CMK (cell line): ENCODE data around the gene CDH22.

ENCODE experiments used
- DNase-seq: peaks from one replicate; pipeline ENCODE4 v3.0.0-alpha.2; 2010; ENCODE audit warnings: low read depth

The CDH22 gene

DNA sequence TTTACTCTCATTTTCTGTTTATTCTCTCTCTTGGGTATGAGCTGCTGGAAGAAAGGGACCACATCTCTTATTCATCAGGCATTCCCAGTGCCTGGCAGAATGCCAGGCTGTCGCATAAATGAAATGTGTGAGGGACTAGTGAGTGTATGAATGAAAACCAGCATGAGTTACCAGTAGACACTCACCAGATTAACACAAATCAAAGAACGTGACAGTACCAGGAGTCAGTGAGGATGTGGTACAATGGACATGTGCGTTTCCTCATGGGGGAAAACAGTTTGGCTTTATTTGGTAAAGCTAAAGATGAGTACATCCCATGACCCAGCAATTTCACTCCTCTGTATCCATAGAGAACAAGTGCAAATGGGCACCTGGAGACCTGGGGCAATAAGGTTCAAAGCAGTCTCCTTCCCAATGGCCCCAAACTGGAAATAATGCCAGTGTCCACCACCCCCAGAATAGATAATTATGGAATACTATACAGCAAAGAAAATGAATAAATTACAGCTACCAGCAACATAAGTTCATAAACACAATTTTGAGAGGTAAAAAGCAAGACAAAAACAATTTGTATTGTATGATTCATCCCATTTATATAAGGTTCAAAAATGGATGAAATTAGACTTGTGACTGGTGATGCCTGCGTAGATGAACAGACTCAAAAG lies 93.3 kb downstream of the CDH22 start:
- DNase-seq: no peak

DNA sequence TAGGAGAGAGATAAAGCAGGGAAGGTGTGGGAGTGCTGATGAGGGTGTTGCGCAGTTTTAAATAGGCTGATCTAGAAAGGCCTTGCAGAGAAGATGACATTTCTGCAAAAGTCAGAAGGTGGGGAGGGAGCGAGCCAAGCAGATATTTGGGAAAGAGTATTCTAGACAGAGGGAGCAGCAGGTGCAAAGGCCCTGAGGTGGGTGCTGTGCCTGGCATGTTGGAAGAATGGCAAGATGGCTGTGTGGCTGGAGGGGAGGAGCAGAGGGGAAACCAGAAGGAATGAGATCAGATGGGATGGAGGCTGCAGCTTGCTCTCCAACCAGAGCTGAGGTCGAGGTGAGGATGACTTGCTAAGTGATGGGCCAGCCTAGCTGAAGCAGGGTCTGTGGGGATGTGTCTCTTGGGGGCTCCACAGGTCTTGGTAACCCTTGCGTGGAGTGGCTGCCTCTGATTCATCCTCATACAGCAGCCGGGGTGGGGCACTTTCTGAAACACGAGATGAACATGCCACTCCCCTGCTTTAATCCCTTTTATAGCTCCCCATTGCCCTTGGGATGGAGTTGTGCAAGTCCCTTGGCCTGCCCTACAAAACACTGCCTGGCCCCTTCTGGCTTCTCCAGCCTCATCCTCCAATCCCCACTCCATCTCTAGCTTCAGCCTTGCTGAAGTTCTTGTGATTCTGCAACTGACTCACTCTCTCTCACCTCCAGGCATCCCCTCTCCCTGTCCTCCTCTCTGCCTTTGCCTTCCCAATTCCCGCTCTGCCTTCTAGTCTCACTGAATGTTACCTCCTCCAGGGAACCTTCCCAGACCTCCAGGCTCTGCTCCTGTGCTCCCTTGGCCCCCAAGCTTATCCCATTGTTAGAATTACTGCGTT lies 94.1 kb downstream of the CDH22 start:
- no peak for DNase-seq

DNA sequence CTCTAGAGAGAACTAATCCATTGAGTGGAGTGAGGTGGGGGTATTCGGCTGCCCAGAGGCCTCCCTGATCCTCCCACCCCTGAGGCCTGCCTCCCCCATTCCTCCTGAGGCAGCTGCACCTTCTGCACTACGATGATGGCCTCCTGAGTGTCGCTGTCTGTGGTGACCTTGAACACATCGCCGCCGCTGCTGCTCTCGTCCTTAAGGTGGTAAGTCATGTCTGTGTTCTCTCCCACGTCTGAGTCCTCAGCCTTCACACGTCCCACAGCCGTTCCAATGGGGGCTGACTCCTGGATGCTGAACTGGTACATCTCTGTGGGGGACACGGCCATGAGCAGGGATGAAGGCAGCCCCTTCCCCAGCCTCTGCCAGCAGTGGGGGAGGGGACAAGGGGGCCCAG lies 95.4 kb downstream of the CDH22 start:
- no peak for DNase-seq

DNA sequence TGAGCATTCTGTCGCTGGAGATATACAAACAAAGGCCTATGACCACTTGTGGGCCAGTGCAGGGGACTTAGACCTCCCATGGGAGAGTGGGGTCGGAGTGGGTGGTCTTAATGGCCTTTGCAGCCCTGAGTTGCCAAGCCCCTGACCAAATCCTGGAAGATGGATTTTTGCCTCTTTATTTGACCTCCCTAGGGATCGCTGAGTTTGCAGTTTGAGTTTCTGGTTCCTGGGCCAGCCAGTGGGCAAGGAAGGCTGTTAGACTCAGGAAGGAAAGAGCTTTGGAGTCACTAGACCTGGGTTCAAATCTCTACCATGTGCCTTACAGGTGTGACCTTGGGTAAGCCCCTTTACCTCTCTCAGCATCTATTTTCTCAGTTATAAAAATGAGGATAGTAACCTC lies 96.0 kb downstream of the CDH22 start:
- DNase-seq: no peak

DNA sequence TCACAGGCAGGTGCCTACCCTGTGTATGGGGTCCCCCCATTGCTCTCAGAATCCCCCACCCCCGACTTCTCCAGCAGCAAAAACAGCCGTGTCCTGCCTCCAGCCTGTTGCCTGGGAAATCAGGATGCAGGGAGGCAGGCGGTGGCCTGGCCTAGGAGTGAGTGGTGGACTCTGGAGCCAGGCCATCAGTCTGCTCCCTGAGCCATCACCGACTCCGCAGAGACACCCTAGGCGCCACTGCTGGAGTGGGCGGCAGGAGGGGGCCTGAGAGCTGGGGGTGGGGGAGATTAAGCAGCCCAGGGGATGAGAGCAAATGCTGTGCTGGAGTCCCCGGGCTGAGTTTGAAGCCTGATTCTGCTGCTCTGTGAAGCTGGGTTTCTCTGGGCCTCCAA lies 97.0 kb downstream of the CDH22 start:
- no peak for DNase-seq

DNA sequence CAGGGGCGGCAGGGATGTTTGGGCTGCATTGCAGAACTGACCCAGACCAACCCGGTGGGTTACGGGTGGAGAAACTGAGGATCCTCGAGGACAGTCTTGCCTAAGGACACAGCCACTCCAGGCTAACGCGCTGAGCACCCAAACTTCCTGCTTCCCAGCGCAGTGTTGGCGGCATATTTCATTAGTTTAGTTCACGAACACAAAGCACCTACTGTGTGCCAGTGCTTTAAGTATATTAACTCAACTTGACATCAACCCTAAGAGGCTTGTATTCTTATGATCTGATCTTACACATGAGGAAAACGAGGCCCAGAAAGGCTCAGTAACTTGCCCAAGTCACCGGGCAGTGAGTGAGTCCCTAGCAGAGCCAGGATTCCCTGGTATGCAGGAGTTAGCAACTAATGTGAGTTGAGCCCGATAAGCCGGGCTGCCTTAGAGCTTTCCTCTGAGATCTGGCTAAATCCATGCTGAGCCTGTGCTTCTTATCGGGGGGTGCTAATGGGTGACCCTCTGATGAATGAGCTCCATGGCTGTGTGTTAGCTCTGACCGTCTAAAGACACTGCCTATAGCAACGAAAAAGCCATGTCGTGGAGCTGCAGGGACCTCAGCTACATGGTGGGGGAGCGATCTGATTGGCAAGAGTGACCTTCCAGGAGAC lies 97.5 kb downstream of the CDH22 start:
- DNase-seq: no peak

DNA sequence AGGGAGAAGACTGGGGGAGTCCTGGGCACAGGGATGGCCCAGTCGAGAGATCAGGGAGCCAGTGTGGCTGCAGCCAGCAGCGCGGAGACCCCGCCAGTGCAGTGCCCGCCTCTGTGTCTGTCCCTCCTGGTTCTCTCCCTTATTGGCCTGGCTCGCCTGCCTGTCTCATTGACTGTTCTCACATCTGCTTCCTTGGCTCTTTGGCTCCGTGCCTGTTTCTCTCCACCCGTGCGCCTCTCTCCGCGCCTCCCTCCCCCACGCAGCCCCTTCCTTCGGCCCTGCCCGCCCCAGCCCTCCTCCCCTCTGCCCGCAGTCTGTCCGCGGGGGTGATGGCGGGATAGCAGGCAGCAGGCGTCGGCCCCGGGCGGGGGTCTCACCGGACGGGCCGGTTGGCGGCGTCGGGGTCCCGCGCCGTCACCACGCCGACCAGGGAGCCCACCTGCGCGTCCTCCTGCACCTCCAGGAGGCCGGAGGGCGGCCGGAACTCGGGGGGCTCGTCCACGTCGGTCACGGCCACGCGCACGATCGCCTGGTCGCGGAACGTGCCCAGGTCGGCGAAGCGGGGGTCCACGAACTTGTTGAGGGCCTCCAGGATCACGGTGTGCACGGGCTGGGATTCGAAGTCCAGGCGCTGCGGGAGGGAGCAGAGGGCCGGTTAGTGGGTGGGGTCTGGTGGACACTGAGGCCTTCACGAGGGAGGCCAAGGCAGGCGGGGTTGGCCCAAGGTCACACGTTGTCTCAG lies 98.2 kb downstream of the CDH22 start:
- DNase-seq: no peak

DNA sequence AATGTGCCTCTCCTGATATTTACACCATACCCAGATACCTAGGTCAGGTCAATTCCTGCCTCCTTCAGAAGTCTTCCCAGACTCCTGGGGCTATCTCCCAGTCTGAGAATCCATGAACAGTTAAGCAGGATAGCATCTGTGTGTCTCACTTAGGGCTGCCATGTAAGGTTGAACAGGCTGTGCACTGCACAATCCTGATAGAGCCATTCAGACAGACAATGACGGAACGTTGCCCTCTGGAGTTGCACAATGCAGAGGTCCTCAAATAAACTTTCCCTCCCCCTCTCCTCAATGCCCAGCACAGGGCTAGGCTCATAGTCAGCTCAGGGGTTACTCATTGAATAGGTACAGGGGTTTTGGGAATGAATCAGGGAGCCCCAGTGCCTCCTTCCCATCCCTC lies 100.5 kb downstream of the CDH22 start:
- no peak for DNase-seq

DNA sequence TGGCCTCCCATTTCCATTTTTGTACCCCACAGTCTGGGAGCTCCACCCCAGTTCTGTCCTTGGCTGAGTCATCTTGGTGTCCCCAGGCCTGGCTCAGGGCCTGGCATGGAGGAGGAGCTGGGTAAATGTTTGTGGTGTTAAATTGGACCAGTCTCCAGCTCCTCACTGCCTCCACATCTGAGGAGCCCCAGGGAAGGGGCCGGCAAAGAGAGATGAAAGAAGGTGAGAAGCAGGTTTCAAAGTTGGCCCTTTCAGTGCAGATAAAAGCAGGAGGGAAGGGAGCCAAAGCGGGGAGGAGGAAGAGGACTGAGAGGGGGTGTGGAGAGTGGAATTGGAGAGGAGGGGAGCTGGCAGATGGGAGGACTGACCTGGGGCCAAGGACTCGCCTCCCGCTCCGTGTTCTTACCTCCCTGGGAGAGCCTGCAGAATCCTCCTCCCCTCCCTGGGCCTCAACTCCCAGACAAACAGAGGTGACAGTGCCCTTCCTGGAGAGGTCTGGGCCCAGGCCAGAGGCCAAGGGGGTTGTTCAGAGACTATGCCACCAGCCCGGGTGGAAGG lies 101.2 kb downstream of the CDH22 start:
- no peak for DNase-seq

DNA sequence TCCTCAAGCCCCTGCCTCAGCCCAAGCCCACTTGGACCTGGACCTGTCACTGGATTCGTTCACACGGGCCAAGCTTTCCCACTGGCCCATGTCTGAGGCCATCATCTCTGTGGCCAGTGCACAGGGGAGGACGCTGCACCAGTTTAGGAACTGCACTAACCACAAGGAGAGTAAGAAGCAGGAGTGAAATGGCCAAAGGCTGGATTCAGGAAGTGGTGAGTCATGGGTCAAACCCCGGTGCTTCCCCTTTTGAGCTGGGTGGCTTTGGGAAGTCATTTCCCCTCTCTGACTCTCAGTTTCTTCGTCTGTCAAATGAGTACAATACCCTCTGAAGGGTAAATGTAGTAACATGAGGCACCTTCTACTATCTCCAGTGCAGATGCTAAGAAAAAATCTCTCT lies 102.3 kb downstream of the CDH22 start:
- peak; percentile 63 for DNase-seq

DNA sequence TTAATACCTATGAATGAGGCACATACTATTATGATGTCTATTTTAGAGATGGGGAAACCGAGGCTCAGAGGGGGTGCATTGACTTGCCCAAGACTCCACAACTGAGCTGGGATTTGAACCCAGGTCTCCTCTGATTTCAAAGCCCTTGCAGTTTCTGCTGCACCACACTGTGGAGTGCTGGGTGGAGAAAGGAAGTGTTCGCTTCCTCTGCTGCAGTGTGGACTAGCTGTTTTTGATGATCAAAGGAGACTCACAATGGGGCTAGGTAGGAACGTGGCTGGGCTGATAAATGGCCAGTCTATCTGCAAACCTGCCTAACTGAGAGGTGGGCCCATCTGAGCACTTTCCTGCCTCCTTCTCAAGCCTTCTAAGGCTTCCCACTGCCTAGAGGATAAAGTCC lies 102.9 kb downstream of the CDH22 start:
- no peak for DNase-seq

DNA sequence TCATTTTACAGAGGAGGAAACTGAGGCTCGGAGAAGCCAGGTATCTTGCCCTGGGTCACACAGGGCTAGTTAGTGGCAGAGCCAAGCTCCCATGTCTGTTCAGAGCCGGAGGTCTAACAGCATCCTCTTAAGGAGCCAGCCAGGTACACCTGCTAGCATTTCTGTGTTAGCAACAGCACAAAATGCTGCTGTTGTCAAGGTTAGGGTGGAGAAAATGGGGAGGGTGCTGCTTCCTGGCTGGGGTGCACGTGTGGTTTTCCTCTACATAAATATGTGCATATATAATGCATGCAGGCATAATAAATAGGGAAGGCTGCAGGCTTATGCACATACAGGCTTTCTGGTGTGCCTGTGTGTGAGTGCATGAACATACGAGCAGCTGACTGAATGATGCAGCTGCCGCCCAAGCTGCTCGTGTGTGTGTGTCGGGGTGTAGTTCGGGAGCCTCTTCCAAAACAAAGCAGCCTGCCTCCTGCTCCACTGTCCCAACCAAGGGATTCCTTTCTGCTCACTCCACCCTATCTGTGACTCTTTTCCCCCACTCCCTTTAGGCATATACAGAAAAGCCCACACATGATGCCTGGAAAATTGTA lies 103.6 kb downstream of the CDH22 start:
- DNase-seq: no peak

DNA sequence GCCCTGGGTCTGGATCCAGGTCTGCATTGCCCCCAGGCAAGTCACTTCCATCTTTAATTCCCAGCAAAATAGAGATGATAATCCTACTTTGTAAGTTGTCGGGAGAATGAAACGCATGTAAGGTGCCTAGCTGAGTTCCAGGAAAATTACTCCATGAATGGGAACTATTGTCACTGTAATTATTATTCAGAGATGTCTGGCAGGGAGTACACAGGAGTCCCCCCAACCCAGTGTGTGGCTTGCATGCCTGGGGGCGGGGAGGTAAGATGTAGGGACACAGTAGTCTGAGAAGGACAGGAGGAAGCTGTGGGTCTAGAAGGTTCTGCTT lies 104.8 kb downstream of the CDH22 start:
- DNase-seq: no peak

DNA sequence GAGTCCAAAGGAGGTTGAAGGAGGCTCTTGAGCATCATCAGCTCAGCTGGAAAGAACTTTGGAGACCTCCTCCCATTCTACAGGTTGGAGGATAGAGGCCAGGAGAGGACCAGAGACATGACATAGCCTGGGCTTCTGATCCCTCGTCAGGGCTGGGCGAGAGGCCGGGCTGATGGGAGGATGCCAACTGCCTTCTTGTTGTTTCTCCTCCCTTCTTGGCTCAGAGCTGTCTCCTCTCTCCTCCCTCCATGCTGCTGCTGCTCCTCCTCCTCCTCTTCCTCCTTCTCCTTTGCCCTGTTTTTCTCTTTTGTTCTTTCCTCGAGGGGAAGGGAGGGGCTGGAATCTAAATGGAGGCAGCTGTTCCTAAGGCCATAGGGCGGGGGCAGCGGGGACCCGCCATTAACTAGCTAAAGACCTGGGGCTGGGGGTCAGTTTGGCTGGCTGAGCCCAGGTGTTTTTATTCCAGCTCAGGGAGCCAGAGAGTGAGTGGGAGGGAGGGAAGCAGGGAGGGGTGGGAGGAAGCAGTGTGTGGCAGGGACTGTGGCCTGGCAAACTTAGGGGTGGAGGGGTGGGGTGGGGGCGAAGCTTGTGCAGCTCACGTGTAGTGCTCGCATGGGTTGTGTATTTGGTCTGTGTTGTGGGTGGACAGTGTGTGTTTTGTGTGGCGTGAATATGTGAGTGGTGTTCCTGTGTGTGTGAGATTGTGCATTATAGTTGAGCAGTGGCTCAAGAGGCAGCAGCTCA lies 105.4 kb downstream of the CDH22 start:
- DNase-seq: no peak

DNA sequence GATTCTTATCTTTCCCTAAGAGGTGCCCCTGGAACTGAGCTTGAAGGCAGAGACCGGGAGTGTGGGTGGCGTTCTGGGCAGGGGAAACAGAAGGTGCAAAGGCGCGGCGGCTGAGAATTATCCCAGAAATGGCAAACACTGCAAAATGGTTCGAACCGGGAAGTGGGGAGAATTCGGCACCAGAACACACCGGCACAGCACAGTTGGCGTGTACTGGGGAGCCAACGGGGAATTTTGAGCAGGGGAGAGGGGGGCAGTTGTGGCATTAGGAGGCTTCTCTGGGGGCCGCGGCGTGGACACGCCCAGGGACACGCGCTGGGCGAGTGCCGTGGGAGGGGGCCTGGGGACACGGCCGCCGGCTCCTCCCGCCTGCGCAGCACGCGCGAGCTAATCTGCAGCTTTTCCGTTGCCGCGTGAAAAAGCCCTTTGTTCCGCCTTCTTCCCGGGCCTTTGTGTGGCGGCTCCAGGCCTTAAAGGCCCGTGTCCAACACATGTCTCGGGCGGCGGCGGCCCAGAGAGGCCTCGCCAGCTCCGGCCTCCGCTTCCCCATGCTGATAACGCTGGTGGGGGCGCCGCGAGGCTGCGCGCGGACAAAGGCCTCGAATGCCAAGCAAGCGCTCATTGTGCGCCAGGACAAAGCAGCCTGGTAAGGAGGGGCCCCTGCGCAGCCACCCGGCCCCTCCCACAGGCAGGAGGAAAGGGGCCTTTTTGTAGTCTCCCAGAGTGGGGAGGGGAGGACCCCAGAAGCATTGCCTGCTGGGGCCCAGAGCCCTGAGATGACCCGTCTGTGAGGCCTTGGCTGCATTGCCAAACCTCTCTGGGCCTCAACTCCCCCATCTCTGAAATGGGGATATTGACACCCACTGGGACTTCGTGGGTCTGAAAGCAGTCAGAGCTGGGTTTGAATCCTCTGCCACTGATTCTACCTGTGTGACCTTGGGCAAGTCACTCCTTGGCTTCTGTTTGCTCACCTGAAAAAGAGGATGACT lies 107.4 kb downstream of the CDH22 start:
- DNase-seq: peak; percentile 17

DNA sequence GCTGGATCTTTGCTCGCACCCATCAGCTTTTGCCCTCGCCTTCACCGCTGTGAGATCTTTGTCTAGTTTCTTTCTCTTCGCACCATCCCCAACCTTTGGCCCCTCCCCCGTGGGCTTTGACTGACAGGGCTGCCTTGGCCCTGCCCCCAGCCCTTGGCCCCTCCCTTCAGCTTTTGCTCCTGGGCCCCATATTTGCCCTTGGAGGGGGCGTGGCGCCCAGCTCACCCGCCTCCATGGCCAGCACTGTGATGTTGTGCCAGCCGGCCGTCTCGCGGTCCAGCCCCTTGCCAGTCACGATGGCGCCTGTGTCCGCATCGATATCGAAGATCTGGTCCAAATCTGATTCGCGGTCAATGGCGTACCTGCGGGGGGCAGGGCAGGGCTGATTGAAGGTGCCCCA lies 109.1 kb downstream of the CDH22 start:
- DNase-seq: no peak

DNA sequence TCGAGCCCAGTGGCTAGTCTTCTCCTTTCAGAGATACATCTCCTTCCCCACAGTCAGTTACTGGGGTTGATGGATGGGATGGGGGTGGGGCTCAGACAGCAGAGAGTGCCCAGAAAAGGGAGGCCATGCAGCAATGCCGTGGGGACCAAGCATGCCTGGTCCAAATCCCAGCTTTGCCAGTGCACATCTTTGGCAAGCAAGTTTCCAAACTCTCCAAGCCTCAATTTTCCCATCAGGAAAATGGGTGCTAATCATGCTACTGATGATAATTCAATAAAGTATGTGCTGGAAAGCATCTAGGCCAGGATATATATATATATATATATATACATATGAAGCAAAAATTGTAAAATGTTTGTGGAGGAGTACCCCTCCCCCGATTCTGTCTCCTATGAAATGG lies 111.3 kb downstream of the CDH22 start:
- DNase-seq: no peak

DNA sequence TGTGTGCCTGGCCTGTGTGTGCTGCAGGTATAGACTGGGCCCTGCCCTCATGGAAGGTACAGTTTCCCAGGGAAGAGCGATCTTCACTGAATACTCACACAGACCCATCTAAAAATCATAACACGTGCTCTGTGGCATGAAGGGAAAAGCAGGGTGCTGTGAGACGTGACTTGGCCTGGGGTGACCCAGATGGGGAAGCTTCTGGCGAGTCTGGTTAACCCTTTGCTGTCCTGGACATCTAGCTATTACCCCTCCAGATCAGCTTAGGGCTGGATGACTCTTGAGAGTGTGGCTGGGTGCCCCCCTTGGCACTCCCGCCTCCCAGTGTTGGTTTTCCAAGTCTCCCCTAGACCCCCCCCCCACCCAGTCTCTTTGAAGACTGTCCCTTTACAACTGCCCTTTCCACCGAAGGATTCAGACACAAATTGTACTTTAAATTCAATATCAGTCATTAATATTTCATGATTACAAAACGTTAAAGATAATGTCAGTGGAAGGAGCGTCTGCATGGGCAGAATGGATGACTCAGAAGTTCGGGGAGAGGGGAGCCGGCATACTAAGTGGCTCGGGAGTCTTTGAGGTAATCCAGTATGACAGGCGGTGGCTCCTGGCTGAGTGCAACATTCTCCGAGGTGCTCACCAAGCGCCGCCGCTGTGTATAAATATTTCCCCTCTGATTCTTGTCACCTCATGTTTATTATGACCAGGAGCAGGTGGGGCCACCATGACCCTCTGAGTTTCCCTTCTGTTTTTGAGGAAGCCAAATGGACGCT lies 112.8 kb downstream of the CDH22 start:
- no peak for DNase-seq

DNA sequence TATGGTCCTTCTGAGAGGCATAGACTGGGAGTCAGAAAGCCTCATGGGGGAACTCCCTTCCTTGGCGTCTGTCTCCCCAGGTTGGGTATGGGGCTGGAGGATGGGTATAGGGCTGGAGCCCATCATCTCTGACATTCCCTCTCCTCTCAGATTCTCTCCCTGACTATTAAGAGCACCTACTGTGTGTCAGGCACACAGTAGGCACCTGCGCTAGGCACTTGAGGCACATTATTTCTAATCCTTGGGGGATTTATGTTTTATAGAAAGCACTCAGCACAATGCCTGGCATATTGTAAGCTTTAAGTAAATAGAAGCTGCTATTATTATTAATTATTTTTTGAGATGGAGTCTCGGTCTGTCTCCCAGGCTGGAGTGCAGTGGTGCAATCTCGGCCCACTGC lies 113.9 kb downstream of the CDH22 start:
- DNase-seq: no peak
